Pulmonary artery endothelial cell (primary cell): Measurements from ENCODE around the gene RNU7-1. TPM values are rescaled to one million over a fixed set of nuclear protein-coding genes. Genes with fewer than 3 reads are reported as not detected.

ENCODE experiments used
- DNase-seq: peaks from one replicate; pipeline ENCODE4 v3.0.0-alpha.2; 2011; ENCODE audit warnings: low read depth, low spot score
- total RNA-seq: library from RNA; depleted of rRNA; stranded (reverse); fragments of >200 nt; gene quantifications from 2 replicates; pipeline ENCODE4 v1.2.3, GENCODE V29; 2014

Gene RNU7-1
- total RNA-seq, 1 donor from 2014 or later, result not detected

DNA sequence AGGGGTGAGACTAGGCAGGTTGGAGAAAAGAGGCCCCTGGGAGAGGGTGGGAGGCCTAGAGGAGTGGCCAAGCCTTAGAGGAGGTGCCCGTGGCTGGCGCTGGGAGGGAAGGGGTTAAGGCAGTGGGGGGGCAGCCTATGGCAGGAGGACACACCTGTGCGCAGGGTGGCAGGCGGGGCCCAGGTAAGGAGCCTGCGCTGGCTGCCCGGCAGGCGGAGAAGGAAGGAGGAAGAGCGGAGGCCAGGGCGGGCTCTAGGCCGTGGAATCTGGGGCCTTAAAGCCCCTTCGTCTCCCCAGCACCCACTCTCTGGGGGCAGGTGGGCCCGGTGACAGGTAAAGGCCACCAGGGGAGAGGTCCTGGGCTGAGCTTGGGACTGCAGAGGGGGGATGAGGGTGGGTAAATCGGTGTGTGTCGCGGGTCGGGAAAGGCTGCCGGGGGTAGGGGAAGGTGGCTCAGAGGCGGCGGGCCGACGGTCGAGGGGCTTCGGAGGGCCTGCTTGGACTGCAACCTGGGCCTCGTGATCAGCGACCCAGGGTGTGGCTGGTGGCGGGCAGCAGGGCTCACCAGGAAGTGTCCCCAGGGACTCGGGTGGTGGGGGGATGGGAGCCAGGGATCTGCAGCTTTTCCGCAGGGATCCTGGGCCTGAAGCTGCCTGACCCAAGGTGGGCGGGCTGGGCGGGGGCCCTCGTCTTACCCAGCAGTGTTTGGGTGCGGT is 19.6 kb downstream of the RNU7-1 start:
- no peak for DNase-seq

DNA sequence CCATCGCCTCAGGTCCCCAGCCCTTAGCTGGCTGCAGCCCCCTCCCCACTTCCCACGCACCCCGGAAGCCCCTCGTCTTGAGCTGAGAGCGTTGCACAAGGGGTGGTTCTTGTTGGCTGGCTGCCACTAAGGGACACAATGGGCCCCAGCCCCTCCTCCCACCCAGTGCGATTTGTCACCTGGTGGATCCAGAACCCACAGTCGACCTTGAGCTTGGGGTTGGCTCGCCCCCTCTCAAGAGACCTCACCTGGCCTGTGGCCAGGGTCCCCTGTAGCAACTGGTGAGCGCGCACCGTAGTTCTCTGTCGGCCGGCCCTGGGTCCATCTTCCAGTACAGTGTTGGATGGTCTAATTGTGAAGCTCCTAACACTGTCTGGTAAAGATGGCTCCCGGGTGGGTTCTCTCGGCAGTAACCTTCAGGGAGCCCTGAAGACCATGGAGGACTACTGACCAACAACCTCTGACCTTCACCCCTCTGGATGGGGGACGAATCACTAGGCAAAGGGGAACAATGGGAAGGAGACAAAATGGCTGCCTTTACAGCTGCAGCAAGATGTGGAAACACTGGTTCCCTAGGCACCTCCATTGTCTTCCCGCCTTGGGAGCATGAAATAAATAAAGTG is 20.3 kb downstream of the RNU7-1 start:
- DNase-seq, result no peak

DNA sequence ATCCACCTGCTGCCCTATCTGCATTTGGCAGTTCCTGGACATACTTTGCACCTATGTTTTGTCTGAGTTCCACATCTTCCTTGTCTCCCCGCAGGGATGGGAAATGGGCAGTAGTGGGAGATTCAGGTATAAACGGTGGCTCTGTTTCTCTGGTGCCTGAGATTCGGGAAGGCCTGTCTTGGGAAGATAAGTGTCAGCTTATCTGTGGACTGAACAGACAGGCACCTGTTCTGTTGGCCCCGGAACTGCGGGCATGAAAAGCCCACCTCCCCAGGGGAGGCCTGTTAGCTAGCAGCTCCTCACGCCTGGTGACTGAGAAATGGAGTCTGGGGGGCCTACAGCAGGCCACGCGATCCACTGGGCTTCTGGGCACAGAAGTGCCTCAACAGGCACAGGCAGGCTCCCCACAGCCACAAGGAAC is 21.0 kb downstream of the RNU7-1 start:
- no peak for DNase-seq

DNA sequence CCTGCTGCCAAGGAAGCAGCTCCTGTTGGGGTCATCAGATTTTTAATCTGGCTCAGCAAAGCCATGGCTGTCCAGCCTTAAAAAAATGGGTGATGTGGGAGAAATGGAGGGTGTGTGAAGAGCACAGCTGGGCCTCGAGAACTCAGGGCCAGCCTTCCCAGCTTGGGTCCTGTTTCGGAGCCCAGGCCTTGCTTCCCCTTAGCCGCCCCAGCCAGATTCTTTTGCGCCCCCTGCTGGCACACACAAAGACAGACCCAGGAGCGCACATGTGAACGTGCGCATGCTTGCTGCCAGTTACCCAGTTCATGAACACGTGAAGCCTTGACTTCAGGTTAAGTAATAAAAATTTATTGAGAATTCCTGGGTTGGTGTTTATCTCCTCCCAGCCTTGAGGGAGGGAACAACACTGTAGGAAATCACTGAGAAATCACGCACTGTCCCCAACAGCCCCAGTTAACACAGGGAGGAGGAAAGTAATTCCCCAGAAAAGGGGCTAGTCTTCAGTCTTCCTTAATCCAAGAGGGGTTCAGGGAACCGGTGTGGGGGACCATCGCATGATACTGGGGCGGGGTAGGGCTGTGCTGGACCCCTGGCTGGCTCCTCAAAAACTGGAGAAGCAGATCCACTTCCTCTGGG is 21.5 kb downstream of the RNU7-1 start:
- peak; percentile 55 for DNase-seq

DNA sequence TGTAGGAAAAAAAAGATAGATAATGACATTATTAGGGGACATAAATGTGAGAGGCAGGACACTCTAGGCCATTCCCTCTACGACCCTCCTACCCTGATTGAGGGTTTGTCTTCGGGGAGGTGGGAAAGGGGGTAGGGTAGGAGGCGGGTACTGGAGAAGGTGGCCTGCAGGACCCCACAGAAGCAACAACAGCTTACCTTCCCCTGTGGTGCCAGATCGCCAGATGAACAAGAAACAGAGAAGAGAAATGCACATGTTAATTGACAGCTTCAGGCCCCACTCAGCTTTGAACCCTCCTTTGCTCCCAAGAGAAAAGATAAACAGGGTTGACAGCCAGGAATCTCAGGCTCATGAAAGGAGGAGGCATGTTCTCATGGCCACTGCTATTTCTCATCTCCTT is 22.1 kb downstream of the RNU7-1 start:
- no peak for DNase-seq

DNA sequence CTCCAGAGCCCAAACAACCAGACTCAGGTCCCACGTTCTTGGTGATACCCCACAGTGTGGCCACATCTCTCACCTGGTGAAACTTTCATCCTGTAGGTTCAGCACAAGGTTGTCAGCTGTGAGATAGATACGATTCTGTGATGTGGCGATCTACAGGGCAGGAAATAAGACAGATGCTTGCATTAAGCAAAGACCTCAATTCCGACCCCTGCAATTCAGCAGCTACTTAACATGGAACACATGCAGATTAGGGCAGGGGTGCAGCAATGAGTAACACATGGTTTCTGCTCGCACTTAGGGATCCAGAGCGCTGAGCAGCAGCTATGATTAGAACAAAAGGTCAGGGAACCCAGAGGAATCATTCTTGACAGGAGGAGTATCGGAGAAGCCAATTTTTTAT is 22.7 kb downstream of the RNU7-1 start:
- no peak for DNase-seq

DNA sequence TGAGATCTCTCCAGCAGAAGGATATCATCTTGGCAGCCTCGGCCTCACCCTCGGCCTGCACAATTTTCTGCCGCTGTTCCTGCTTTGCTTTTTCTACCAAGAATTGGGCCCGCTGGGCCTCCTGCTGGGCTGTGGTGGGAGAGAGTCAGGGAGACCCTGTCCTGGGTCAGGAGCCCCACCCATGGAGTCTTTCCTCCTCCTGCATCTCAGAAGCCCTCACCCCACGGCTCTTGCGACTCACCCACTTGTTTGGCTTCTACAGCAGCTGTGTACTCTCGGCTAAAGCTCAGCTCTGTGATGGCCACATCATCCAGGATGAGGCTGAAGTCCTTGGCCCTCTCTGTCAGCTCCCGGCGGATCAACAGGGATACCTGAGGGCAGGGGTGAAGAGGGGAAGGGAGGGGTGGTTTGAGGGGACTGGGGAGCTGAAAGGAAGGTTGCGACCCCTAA is 24.1 kb downstream of the RNU7-1 start:
- no peak for DNase-seq

DNA sequence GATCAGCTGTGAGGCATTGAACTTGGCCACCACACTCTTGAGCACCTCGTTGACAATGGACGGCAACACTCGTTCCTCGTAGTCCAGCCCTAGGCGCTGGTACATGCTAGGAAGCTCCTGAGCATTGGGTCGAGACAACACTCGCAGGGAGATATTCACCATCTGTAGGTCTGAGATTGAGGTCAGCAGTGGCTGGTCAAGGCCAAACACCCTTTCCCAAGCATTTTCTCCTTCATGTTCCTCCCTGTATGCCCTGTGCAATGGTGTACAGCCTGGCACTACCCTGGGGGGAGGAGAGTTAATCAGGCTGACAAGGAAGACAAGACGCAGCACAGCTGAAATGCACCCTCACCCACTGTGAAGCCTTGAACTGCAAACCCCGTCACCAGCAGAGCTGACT is 24.8 kb downstream of the RNU7-1 start:
- no peak for DNase-seq

DNA sequence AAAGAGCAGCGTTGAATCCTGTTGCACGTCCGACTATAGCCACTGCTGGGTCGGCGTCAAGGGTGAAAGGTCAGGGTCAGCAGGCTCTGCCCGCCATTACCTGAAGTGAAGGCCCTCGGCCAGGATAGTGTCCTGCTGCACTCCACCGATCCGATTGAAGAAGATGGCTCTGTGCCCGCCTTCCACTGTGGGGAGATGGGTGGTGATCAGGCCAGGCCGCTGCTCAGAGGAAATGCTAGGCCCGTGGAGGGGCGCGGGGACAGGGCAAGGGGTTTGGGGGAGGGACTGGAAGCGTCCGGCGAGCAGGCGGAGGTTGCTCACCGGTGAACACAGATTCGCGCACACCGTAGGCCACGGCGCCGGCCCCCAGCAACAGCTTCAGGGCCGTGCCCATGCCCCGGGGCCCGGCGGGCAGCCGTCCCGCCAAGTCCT is 26.5 kb downstream of the RNU7-1 start:
- DNase-seq, result no peak

DNA sequence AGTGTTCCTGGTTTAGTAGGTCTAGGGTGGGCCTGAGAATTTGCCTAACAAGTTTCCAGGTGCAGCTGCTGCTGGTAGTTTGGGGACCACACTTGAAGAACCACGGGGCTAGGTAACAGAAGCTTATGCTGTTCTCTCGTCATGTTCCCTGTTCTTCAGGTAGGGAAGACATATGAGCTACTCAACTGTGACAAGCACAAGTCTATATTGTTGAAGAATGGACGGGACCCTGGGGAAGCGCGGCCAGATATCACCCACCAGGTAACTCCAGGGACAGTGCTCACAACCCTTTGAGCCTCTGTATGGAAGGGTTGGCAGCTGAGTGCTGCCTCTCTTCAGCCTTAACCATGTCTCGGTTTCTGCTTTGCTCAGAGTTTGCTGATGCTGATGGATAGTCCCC is 30.6 kb downstream of the RNU7-1 start:
- DNase-seq, result no peak

DNA sequence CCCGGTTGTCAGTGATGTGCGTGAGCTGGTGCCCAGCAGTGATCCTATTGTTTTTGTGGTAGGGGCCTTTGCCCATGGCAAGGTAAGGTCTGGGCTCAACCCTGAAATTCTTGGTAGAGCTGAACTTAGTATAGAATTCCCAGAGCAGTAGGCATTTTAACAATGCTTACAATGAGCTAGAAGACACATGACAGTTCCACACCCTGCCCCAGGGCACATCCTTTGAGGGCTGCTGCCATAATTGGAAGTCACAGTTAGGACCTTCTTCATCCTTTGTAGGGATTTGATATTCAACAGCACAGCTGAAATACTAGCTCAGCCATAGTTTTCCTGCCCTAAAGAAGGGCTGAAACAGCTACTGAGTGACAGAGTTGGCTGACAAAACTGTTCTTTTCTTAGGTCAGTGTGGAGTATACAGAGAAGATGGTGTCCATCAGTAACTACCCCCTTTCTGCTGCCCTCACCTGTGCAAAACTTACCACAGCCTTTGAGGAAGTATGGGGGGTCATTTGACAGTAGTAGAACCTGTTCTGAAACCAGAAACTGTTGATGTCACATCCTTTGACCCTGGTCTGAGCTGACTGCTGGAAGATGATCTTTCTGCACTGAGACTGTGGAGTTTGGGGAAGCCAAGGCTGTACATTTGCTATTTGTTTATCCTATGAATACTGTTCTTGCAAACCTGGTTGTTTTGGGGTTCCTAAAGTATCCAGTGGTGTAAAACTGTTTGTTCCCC is 31.8 kb downstream of the RNU7-1 start:
- DNase-seq, result no peak

DNA sequence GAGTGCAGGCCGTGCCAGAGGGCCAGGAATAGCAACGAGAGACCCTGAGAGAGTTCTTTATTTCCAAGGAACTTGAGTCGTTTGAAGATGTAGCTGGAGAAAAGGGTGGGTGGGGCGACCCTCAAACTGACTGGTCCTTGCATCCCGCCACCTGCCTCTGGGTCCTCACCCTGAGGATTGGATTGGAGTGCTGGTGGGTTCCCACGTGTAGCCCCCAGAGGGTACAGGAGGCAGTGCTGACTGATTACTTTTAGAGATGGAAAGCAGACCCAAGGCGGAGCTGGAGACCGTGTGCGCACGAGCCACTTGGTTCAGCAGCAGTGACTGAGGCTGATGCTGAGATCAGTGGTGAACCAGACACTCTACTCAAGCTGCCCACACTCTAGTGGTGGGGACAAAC is 34.0 kb downstream of the RNU7-1 start:
- DNase-seq, result no peak

DNA sequence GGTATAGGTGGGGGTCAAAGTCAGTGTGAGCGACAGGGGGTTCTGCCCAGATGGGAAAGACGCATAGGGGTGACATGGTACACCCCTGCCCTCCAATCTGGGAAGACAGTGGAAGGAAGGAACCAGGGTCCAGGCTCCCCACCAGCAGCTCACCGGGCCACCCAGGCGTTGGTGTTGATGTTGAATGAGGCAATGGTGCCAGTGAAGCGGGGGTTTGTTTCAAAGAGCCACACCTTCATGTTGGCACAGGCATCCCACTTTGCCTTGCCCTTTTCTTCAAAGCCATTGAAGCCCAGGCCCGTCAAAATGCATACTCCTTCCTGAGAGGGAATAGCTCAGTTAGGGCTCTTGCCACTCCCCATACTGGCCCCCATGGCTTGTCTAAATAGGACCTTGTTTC is 34.6 kb downstream of the RNU7-1 start:
- no peak for DNase-seq

DNA sequence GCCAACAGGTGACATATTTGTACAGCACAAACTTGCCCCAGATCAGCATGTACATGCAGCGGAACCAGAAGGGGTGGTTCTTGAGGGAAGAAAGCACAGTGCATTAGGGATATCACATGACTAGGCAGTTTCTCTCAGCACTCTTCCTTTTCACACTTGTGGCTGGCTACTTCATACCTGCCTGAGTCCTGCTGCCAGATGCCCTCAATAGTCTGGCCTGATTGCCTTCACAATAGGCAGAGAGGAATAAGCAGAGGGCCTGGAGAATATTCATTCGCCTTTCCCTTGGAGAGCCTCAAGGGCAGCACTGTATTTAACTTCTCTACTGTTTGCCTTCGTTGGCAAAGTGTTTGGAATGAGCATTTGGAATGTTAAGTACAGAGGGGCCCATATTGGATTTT is 35.0 kb downstream of the RNU7-1 start:
- DNase-seq, result no peak

DNA sequence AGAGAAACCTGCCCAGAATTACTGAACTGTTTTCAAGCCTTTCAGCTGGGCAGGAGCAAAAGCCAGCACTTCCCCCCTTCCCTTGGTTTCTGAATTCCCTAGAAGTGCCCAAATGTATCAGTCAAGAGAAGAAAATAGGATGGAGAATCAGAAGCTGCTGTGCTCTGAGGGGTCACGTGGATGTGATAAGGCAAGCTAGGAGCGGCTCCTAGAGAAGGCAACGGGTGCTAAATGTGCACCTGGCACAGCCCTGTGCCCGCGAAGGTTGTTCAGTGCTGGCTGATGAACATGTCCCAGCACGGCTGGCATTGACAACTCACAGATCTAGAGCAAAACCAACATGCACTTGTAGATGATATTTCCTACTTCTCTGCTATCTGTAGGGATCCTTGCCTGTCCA is 35.4 kb downstream of the RNU7-1 start:
- DNase-seq, result no peak

DNA sequence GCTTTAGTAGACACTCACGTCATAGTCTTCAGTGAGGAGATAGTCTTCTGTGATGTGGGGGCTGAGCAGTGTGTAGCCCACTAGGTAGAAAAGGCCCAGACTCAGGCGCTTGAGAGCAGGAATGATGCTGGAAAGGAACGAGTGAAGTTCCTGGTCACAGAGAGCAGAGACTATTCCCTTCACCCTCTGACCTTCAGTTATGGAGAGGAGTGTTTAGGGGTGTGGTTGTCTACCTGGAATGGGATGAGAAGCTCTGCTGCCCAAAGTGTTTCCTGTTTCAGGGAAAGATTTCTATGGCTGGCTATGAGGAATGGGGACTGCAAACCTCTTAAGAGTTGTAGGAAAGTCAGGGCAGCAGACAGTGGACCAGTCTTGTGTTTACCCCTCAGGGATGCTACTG is 35.8 kb downstream of the RNU7-1 start:
- DNase-seq, result no peak

DNA sequence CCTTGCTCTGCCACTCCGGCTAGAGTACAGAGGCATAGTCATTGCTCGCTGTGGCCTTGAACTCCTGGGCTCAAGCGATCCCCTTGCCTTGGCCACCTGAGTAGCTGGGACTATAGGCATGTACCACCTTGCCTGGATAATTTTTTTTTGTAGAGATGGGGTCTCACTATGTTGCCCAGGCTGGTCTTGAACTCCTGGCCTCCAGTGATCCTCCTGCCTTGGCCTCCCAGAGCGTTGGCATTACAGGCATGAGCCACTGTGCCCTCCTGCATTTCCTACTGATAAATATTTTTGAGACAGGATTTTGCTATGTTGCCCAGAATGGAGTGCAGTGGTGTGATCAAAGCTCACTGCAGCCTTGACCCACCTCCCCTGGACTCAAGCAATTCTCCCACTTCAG is 36.5 kb downstream of the RNU7-1 start:
- DNase-seq, result no peak

DNA sequence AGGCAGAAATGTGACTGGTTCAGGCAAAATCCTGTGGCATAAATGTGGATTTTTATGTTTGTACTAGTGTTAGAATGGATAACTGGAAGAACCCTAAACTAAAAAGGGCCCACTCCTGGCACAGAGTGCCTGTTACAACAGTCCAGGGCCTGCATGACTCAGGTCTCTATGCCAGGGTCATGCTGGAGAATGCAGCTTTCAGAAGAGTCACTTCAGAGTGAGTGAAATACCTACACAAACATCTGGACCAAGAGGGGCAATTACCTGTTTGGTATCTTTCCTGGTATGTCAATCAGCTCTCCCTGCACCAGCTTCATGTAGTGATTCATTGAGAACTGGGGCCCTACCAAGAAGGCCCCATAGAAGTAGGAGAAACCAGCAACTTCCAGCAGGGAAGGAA is 37.1 kb downstream of the RNU7-1 start:
- no peak for DNase-seq

DNA sequence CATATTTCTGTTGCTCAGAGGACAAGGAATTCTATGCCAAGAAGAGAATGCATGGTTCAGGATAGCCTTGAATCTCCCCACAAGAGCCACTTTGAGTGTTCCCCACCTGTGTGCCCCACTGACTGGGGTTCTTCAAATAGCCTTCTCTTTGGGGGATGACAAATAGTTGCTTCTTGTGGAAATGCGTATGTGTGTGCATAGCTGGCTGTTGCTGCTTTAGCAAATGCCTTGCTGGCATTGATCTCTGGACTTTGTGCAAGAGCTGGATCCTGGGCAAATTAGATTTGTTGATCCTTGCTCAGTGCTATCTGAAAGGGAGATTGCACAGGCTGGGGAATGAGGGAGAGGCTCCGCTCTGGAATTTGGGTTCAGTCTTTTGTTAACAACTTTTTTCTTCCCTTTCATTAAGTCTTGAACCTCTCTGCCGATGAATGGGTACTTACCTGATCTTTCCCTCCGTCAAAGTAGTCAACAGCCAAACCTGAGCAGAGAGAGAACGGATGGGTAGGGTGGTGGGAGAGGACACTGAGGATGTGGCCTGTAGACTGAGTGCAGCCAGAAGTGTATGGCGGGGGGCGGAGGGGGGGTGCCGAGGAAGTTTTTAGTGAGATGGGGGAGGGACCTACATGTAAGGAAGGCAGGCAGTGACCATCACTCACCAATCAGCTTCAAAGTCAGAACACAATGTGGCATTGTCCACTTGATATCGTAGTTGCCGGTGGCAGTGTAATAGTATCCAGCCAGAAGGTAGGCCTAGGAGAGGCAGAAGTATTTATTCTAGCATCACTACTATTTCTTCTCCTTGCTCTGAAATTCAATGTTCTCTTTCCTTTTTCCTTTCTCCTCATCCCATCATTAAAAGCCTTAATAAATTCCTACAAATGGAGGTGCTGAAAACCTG is 37.8 kb downstream of the RNU7-1 start:
- no peak for DNase-seq

DNA sequence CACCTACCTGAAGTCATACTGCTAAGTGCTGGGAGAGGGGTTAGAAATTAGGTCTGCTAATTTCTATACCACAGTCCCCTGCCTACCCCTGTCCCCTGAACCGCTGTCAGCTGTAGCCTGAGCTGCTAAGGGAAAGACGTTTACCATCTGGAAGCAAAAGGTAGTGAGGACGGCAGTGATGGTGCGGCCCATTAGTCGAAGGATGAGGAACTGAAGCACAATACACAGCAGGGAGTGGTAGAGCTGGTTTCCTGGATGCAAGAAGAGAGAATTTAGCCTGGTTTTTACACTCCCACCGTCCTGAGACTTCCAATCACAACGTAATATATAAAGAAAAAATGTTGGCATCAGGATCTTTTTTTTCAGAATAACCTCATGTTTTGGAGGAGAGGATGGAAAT is 38.9 kb downstream of the RNU7-1 start:
- no peak for DNase-seq

DNA sequence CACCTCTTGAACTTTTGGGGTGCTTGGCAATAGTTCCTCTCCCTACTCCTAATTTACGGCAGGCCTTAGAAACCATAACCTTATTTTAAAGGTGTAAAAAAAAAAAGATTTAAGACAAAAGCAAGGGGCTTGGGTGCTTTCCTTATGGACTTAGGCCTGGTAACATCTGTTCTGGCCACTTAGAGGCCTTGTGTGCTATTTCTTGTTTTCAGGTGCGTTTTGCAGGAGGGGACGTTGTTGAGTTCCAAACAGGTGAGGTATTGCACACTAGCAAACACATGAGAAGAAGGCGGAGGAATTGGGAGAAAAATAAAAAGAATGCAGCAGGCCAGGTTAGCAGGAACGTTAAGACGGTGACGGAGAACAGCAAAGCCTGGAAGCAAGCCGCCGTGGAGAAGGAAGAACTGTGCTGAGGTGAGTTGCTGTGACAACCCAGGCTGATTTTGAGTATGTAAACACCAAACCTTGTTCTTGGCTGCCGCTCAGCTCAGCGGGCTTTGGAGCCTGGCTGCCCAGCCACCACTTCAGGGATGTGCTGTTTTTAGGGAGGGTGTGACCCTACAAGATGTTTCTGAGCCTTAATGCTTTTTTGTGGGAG is 44.4 kb downstream of the RNU7-1 start:
- DNase-seq, result no peak
